Mucosa of rectum (tissue), 2 donors: ENCODE results near the gene FNDC11.

Experiments
- H3K27ac ChIP-seq, 2 donors: one replicate each; pipeline ENCODE4 v1.7.0; 2013; ENCODE audit warnings: inconsistent platforms in 2 of 2, low read depth in 2 of 2, low read length in 2 of 2
- H3K27me3 ChIP-seq, 2 donors: one replicate each; pipeline ENCODE4 v1.7.0; 2013; ENCODE audit warnings: low read length in 2 of 2; ENCODE audit not compliant: control insufficient read depth in 2 of 2, insufficient read depth in 2 of 2
- H3K36me3 ChIP-seq, 2 donors: one replicate each; pipeline ENCODE4 v1.7.0; 2013; ENCODE audit warnings: low read length in 2 of 2; ENCODE audit not compliant: control insufficient read depth in 2 of 2, insufficient read depth in 2 of 2
- H3K4me1 ChIP-seq, 2 donors: one replicate each; pipeline ENCODE4 v1.7.0; 2013; ENCODE audit warnings: low read length in 2 of 2, mild to moderate bottlenecking in 1 of 2; ENCODE audit not compliant: control insufficient read depth in 2 of 2, insufficient read depth in 2 of 2
- H3K4me3 ChIP-seq, 2 donors: one replicate each; pipeline ENCODE4 v1.7.0; 2013; ENCODE audit warnings: low read length in 2 of 2
- H3K9ac ChIP-seq, 2 donors: one replicate each; pipeline ENCODE4 v1.7.0; 2013; ENCODE audit warnings: low read length in 2 of 2, low read depth in 1 of 2, mild to moderate bottlenecking in 1 of 2
- H3K9me3 ChIP-seq, 2 donors: one replicate each; pipeline ENCODE4 v1.7.0; 2013; ENCODE audit warnings: low read length in 2 of 2; ENCODE audit not compliant: control insufficient read depth in 2 of 2
- donor health status: healthy.
- donor health status: Normal muscosa, but diverticular disease.

The FNDC11 gene

DNA sequence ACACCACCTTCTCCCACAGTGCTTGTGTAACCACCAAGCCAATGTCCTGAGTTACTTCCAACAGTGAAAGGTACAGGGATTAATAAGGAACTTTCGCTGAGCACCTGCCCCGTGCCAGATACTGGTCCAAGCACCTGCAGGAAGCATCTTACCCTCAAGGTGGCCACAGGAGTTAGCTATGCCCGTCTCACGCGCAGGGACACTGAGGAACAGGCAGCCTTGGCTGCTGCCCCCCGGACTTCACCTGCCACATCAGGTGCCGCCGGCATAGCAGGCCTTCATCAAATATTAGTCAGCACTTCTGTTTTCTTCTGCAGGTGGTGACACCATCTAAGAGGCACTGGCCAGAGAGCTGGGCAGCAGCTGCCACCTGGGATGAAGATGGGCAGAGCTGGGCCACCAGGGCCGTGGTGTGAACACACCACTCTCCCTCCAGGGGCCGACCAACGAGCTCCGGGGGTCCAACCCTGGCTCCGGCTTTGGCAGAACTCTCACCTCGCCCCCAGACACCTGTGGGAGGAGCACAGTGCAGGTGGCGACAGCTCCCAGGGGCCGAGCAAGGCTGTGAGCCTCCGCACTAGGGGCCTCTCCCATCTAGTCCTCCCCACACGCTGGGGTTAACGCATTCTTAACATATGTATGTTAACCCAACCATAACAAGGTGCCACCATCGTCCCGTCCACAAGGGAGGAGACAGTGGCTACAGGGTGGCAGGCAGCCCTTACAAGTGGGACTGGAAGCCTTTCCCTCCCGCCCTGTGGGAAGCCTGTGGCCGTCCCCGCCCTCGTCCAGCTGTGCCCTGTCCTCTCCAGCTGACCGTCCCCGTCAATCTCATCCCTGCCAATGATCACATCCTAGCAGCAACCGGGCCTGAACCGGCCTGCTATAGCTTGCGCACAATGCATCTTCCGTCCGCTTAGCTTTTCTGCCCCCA is 36.3 kb upstream of the FNDC11 start:
- Histone ChIP-seq H3K27me3 (peaks cover 0 to 2% of the 10 kb centered on the region in 2 donors), H3K36me3 (peaks cover 7 to 8% of the 10 kb centered on the region in 2 donors), H3K9me3 (no peaks in the 10 kb centered on the region)

DNA sequence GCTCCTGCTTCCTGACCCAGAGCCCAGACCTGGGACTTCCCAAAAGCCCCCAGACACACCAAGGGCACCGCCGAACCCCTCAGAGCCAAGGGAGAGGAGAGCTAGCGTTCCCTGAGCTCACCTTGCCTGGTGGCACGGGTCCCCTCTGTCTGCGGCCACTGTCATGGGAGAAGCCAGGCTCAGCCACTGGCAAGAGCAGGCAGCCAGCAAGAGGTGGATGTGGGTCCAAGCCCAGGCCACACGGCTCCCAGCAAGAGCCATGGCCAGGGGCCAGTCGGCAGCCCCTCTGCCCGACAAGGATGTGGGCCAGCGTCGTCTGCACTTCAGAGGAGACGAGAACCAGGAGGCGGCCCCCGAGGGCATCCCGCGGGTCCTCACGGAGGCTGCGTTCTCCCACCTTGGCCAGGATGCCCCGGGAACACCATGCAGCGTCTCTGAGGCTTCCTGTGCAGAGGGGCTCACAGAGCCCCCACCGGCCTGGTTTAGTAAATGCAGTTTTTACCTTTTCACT is 35.6 kb upstream of the FNDC11 start:
- Histone ChIP-seq H3K27me3 (peaks cover 0 to 2% of the 10 kb centered on the region in 2 donors), H3K4me1 (peaks cover 16 to 21% of the 10 kb centered on the region in 2 donors), H3K9me3 (no peaks in the 10 kb centered on the region), H3K9ac (no peak overlapping the region), H3K4me3 (no peak overlapping the region), H3K27ac (no peak overlapping the region), H3K36me3 (peaks cover 12 to 14% of the 10 kb centered on the region in 2 donors)

More for the DNA sequence above, 36.3 kb upstream of the FNDC11 start:
- no peak overlapping the region for H3K4me3 ChIP-seq
- no peak overlapping the region for H3K27ac ChIP-seq
- peaks cover 15 to 16% of the 10 kb centered on the region in 2 donors for H3K4me1 ChIP-seq
- H3K9ac ChIP-seq: no peak overlapping the region

DNA sequence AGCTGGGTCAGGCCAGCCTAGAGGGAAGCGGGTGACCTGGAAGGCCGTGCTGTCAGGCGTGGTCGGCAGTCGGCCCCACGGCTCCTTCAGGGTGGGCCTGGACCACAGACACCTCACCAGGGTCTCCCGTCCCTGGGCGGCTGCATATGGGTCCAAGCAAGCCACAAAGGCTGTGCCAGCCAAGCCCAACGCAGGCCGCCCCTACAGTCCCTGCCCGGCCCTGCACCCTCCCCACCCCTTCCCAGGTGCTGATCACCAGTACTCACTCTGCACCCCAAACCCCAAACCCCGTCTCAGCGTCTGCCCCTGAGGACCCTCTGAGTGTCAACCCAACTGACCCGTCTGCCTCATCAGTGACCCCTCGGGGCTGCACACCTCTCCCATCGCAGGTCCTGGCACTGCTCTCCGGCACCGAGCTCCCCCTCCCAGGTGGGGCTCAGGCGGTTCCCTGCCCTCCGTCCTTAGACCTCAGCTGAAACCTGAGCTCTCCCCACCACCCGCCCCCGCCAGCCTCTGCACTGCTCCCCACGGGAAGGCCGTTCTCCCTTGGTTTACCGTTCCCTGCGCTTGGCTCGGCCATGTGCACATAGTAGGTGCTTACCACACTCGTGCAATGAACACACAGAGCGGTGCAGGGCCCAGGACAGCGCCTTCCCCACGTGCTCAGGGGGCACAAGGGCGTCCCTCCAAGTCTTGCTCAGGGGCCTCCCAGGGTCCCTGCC is 34.9 kb upstream of the FNDC11 start:
- no peaks in the 10 kb centered on the region for H3K9me3 ChIP-seq
- peaks cover 0 to 2% of the 10 kb centered on the region in 2 donors for H3K27me3 ChIP-seq
- peaks cover 12 to 18% of the 10 kb centered on the region in 2 donors for H3K36me3 ChIP-seq
- H3K27ac ChIP-seq: peak overlapping the region in 1 of 2 donors; percentile 93
- peaks cover 16 to 21% of the 10 kb centered on the region in 2 donors for H3K4me1 ChIP-seq
- peak overlapping the region; percentile 52 to 75 for H3K9ac ChIP-seq
- H3K4me3 ChIP-seq: peak overlapping the region; percentile 56 to 86

DNA sequence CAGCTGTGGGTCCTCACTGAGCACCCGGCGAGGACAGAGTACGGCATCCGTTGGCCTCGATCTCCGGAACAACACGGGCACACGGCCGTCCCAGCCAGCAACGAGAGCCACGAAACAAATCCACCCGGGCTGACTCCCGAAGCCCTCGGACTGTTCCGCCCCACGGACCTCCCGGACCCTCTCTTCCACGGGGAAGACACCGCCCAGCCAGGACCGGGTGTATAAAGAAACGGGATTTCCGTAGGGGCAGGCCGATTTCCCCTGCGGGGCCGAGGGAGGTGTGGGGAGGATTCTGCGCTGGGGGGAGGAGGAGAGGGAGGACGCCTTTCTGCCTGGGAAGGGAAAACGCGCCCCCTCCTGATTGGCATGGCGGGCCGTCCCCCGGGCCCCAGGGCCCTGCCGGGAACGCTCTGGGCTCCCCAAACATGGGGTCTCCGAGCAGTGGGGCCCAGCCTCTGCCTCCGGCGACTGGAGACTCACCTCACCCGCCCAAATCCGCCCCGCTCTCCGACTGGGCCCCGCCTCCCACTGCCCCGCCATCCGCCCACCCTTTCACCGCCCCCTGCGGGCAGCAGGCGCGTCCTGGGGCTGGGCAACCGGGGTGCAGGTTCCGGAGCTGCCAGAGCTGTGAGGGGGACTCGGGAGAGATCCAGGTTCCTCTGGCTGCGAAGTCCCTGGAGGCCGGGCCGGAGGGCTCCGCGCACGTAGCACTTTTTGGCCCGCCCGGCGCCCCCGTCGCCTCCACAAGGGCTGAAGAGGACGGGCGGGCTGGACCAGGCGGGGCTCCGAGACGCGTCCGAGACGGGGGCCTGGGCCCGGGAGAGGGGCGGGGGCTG is 34.1 kb upstream of the FNDC11 start:
- Histone ChIP-seq H3K9me3 (no peaks in the 10 kb centered on the region), H3K36me3 (peaks cover 12 to 18% of the 10 kb centered on the region in 2 donors), H3K27me3 (peaks cover 0 to 2% of the 10 kb centered on the region in 2 donors), H3K27ac (peak overlapping the region; percentile 93 to 98), H3K4me1 (peaks cover 16 to 21% of the 10 kb centered on the region in 2 donors), H3K4me3 (peak overlapping the region; percentile 56 to 86), H3K9ac (peak overlapping the region; percentile 52 to 75)

DNA sequence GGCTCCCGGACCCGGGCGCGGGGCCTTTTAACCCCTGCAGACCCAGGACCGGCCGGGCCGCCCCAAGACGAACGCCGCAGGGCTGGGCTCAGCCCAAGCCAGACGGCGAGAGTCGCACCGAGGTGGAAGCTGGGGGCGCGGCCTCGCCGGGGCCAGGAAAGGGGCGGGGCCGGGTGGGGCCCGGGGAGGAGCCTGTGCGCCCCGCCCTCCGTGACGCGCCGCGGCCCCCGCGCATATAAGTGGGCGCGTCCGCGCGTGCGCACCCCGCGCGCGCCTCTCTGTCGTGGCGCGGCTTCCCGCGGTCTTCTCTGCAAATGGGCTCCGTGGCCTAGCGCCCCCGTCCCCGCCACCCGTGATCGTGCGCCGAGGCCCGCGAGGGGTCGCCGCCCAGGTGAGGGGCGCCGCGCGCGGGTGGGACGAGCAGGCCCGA is 33.4 kb upstream of the FNDC11 start, which contains the start of gene PPDPF:
Gene PPDPF (plus strand): TSS at position 262 of the 430 bp plus-strand sequence. CDS start 544 bp downstream, outside the sequence.
- Histone ChIP-seq H3K9me3 (no peaks in the 10 kb centered on the region), H3K4me1 (peaks cover 16 to 21% of the 10 kb centered on the region in 2 donors)

DNA sequence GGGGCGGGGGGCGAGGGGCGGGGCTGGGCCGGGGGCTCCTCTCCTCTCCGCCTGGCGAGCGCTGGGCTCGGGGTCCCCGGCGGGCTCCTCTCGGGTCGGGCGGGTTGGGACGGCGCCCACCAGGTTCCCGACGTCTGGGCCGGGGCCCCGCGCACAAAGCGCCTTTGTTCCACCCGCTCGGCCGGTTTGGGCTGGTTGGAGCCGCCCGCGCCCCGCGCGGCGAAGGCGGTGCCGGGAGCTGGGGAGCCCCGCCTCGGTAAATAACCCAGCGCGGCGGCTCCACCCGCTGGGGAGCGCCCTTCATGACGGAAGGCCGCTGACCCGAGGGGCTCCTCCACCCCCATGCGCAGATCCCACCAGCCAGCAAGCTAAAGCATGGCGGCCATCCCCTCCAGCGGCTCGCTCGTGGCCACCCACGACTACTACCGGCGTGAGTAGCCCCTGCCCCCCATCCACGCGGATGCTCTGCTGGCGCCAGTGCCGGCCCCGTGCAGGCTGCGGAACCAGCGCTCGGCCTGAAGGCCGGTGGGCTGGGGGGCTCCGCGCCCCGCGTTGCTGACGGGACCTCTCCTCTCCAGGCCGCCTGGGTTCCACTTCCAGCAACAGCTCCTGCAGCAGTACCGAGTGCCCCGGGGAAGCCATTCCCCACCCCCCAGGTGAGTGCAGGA is 32.9 kb upstream of the FNDC11 start:
- Histone ChIP-seq H3K27ac (peak overlapping the region; percentile 93 to 98), H3K4me1 (peaks cover 17 to 23% of the 10 kb centered on the region in 2 donors), H3K4me3 (peak overlapping the region; percentile 82 to 86), H3K36me3 (peaks cover 12 to 18% of the 10 kb centered on the region in 2 donors), H3K27me3 (peaks cover 0 to 2% of the 10 kb centered on the region in 2 donors), H3K9ac (peak overlapping the region; percentile 79 to 88), H3K9me3 (no peaks in the 10 kb centered on the region)

More for the DNA sequence above, 33.4 kb upstream of the FNDC11 start, which contains the start of gene PPDPF:
- H3K9ac ChIP-seq: peak within 1 kb of the TSS; percentile 79 to 88
- H3K27ac ChIP-seq: peak within 1 kb of the TSS; percentile 93 to 98
- H3K4me3 ChIP-seq: peak within 1 kb of the TSS; percentile 82 to 86
- H3K36me3 ChIP-seq: peaks cover 12 to 18% of the 10 kb centered on the region in 2 donors
- peaks cover 0 to 2% of the 10 kb centered on the region in 2 donors for H3K27me3 ChIP-seq

DNA sequence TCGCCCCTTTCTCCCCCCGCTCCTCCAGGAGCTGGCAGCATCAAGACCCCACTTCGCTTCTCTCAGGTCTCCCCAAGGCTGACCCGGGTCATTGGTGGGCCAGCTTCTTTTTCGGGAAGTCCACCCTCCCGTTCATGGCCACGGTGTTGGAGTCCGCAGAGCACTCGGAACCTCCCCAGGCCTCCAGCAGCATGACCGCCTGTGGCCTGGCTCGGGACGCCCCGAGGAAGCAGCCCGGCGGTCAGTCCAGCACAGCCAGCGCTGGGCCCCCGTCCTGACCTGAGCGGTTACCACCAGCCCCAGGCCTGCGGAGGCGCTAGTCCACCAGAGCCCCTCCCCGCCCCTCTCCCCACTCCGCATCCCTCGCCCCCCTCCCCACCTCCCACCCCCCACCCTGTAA is 32.4 kb upstream of the FNDC11 start:
- Histone ChIP-seq H3K27me3 (peaks cover 0 to 2% of the 10 kb centered on the region in 2 donors), H3K4me3 (peak overlapping the region; percentile 82 to 86), H3K9me3 (no peaks in the 10 kb centered on the region), H3K36me3 (peaks cover 12 to 18% of the 10 kb centered on the region in 2 donors), H3K27ac (peak overlapping the region; percentile 93 to 98), H3K9ac (peak overlapping the region; percentile 79 to 88), H3K4me1 (peaks cover 17 to 24% of the 10 kb centered on the region in 2 donors)

DNA sequence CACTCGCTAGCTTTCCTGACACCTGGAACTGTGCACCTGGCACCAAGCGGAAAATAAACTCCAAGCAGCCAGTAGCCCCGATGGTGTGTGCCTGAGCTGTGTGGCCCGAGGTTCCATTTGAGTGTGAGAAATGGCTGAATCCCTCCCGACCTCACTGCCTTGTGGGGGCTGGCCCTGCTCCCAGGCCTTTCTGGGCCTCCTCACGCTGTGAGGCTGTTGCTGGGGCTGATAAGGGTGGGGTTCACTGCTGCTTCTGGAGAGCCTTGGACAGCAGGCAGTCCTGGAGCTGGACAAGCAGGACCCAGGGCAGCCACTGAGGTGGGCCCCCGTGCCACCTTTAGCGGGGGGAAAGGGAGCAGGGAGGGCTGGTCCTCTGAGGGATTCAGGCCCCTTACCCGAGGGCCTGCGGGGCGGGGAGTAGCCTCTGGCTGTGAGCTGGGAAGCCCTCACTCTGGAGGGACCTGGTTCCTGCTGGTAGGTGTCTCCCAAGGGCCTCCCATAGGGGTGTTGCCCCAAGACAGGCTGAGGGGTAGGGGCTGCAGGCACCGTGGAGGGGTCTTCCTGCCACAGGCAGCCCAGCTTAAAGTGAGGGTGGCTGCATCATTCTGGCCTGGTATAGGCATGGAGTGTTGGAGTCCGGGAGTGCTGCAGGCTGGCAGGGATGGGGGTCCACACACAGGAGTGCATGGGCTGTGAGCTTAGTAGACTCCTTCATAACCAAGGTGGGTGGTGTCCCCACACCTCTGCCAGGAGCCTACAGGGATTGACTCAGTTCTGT is 31.7 kb upstream of the FNDC11 start:
- peaks cover 0 to 2% of the 10 kb centered on the region in 2 donors for H3K27me3 ChIP-seq
- H3K9me3 ChIP-seq: no peaks in the 10 kb centered on the region
- H3K36me3 ChIP-seq: peaks cover 12 to 18% of the 10 kb centered on the region in 2 donors
- H3K4me3 ChIP-seq: peak overlapping the region; percentile 67 to 86
- H3K9ac ChIP-seq: peak overlapping the region in 1 of 2 donors; percentile 88
- peaks cover 17 to 24% of the 10 kb centered on the region in 2 donors for H3K4me1 ChIP-seq
- peak overlapping the region; percentile 56 to 65 for H3K27ac ChIP-seq
